Measurements from ENCODE around the gene BOK. TPM values are rescaled to one million over a fixed set of nuclear protein-coding genes. Genes with fewer than 3 reads are reported as not detected.

BOK gene
- total and polyA plus RNA-seq, 9 of the 15 experiments (the other 6 are each of a cell fraction or from before 2014, with no cell fraction given) = 0.03 to 3.3 (median 2.0) TPM; not detected in 1

- CTCF ChIA-PET (ENCODE audit: low intra/inter-chr PET ratio) = no interaction called here
- in situ Hi-C loops (cut with MboI) = no loop called here
- TF ChIP-seq SAP30 (IDR thresholded peaks at IDR 0.05; ENCODE audit: borderline replicate concordance, insufficient read depth, low read depth, low read length, poor library complexity, severe bottlenecking) (no peak), ILK (tag; IDR thresholded peaks at IDR 0.05; ENCODE audit: borderline replicate concordance, low read depth) (no peak), CHD4 (IDR thresholded peaks at IDR 0.05; ENCODE audit: insufficient read depth, insufficient replicate concordance, low read depth, low read length, poor library complexity, severe bottlenecking) (no peak), CREBBP (IDR thresholded peaks at IDR 0.05; ENCODE audit: low read depth, low read length) (no peak), GATAD2A (IDR thresholded peaks at IDR 0.05) (no peak), PML (IDR thresholded peaks at IDR 0.05; ENCODE audit: low read length) (no peak), BMI1 (IDR thresholded peaks at IDR 0.05; ENCODE audit: low read length) (no peak), ZC3H8 (IDR thresholded peaks at IDR 0.05) (no peak), MGA (IDR thresholded peaks at IDR 0.05) (no peak), CHD2 (IDR thresholded peaks at IDR 0.05; ENCODE audit: low read depth, low read length) (no peak)
- TF ChIP-seq, protein P1, sequence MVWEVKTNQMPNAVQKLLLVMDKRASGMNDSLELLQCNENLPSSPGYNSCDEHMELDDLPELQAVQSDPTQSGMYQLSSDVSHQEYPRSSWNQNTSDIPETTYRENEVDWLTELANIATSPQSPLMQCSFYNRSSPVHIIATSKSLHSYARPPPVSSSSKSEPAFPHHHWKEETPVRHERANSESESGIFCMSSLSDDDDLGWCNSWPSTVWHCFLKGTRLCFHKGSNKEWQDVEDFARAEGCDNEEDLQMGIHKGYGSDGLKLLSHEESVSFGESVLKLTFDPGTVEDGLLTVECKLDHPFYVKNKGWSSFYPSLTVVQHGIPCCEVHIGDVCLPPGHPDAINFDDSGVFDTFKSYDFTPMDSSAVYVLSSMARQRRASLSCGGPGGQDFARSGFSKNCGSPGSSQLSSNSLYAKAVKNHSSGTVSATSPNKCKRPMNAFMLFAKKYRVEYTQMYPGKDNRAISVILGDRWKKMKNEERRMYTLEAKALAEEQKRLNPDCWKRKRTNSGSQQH (CRISPR knock-in tag; IDR thresholded peaks at IDR 0.05) = no peak
Observed at GRCh38 chr2:241597561-241597960, 39.0 kb downstream of the BOK start.

More at GRCh38 chr2:241597561-241597960, 39.0 kb downstream of the BOK start:
- intact Hi-C loops (cut with micrococcal nuclease) = no loop called here
- WGBS (ENCODE audit: insufficient coverage, low coverage, missing lambda C conversion rate) = 98% methylated on average over 6 of the region's 6 CpGs
- Histone ChIP-seq H3K4me3 (no peak overlapping the region), H3K27ac (ENCODE audit: extremely low read depth, low read depth, low read length) (no peak overlapping the region), H3K9me3 (replicated peaks; ENCODE audit: control insufficient read depth, insufficient read depth, low read depth, low read length) (no peaks in the 10 kb centered on the region), H2AFZ (ENCODE audit: low read depth, low read length) (no peak overlapping the region), H3K79me2 (ENCODE audit: control insufficient read depth, insufficient read depth, low read length) (no peaks in the 10 kb centered on the region), H3K36me3 (ENCODE audit: control insufficient read depth, insufficient read depth, low read length) (peaks cover 60% of the 10 kb centered on the region; the same call in 2 of the 3 replicates), H3K9ac (ENCODE audit: insufficient read depth in 1 of 2, low read depth in 2 of 2, low read length in 2 of 2) (no peak overlapping the region; a peak in 1 of 4 replicates), H3K4me2 (ENCODE audit: insufficient read depth, low read length) (no peak overlapping the region), H3K9me1 (ENCODE audit: control insufficient read depth, insufficient read depth, low read length) (no peaks in the 10 kb centered on the region), H3K4me1 (replicated peaks in 1 of 2; ENCODE audit: control insufficient read depth in 2 of 2, insufficient read depth in 2 of 2, low read length in 2 of 2) (no peaks in the 10 kb centered on the region), H4K20me1 (replicated peaks; ENCODE audit: control insufficient read depth, insufficient read depth, low read length) (no peaks in the 10 kb centered on the region), H3K27me3 (ENCODE audit: control insufficient read depth in 2 of 2, insufficient read depth in 2 of 2, low read length in 2 of 2) (no peaks in the 10 kb centered on the region)
- no peak for ATAC-seq
- FAIRE-seq = no peak
- POLR2A ChIA-PET = interaction anchor here (0.9 kb wide), 1 partner anchor 12 kb away, joined by 4 read pairs; no protein-coding TSS in a partner anchor
- DNase-seq (ENCODE audit: extremely low read depth in 1 of 4, low spot score in 3 of 4) = no peak
- no TSS peak for BruUV-seq (replicated peaks)

Data from K562 (cell line).